Glutamatergic neuron (in vitro differentiated cells): ENCODE measurements around the gene DHRS2. TPM values are rescaled to one million over a fixed set of nuclear protein-coding genes. Genes with fewer than 3 reads are reported as not detected.

ENCODE experiments used
- DNase-seq: peaks from one replicate; pipeline ENCODE4 v3.0.0; 2022
- H3K27ac Mint-ChIP-seq: one replicate; pipeline ENCODE4 v1.8.0; 2020; ENCODE audit warnings: mild to moderate bottlenecking, mixed read lengths, inconsistent platforms; ENCODE audit not compliant: unreplicated experiment
- H3K27me3 Mint-ChIP-seq: one replicate; pipeline ENCODE4 v1.8.0; 2020; ENCODE audit warnings: mild to moderate bottlenecking, moderate library complexity, mixed read lengths, inconsistent platforms; ENCODE audit not compliant: unreplicated experiment
- H3K36me3 Mint-ChIP-seq: one replicate; pipeline ENCODE4 v1.8.0; 2020; ENCODE audit warnings: mild to moderate bottlenecking, mixed read lengths, inconsistent platforms; ENCODE audit not compliant: unreplicated experiment
- H3K4me1 Mint-ChIP-seq: one replicate; pipeline ENCODE4 v1.8.0; 2020; ENCODE audit warnings: mild to moderate bottlenecking, low read depth, mixed read lengths, inconsistent platforms; ENCODE audit not compliant: unreplicated experiment
- H3K4me3 Mint-ChIP-seq: one replicate; pipeline ENCODE4 v1.8.0; 2020; ENCODE audit warnings: mild to moderate bottlenecking, mixed read lengths, inconsistent platforms; ENCODE audit not compliant: unreplicated experiment
- H3K9me3 Mint-ChIP-seq: one replicate; pipeline ENCODE4 v1.8.0; 2020; ENCODE audit warnings: mild to moderate bottlenecking, moderate library complexity, mixed read lengths, inconsistent platforms; ENCODE audit not compliant: unreplicated experiment
- total RNA-seq: library from RNA; stranded (reverse); fragmentation: NEBNext Ultra II Directional; extraction: Animal tissue kit (Norgen Biotek cat#: 25700); gene quantifications from one replicate; pipeline ENCODE4 v1.2.1, GENCODE V29; 2021; ENCODE audit not compliant: unreplicated experiment
- TF ChIP-seq, protein P1 (sequence below): fragments of 200-600 bp; sonication (generic); IDR thresholded peaks from one replicate; pipeline ENCODE4 v1.5.0; 2021; ENCODE audit not compliant: partially characterized antibody, unreplicated experiment

The DHRS2 gene
- total RNA-seq, 1 donor from 2014 or later = 0.42 TPM

DNA sequence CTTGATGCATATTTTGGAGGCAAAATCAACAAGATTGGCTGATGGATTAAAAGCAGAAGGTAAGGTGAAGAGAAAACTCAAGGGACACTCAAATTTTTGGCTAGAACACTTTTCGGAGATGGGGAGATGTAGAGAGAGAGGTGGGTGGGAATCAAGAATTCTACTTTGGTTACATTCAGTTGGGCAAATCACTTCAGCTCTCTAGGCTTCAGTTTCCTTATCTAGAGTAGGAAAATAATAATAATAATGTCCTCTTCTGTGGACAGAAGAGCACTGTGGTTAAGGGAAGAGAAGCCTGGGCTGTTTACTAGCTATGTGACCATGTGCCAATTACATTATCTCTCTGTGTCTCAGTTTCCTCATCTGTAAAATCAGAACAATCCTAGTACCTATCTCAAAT, 23.4 kb upstream of the DHRS2 start:
- TF ChIP-seq, protein P1, sequence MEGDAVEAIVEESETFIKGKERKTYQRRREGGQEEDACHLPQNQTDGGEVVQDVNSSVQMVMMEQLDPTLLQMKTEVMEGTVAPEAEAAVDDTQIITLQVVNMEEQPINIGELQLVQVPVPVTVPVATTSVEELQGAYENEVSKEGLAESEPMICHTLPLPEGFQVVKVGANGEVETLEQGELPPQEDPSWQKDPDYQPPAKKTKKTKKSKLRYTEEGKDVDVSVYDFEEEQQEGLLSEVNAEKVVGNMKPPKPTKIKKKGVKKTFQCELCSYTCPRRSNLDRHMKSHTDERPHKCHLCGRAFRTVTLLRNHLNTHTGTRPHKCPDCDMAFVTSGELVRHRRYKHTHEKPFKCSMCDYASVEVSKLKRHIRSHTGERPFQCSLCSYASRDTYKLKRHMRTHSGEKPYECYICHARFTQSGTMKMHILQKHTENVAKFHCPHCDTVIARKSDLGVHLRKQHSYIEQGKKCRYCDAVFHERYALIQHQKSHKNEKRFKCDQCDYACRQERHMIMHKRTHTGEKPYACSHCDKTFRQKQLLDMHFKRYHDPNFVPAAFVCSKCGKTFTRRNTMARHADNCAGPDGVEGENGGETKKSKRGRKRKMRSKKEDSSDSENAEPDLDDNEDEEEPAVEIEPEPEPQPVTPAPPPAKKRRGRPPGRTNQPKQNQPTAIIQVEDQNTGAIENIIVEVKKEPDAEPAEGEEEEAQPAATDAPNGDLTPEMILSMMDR = no peak
- no peak overlapping the region for H3K4me3 Mint-ChIP-seq
- no peaks in the 10 kb centered on the region for H3K4me1 Mint-ChIP-seq
- no peaks in the 10 kb centered on the region for H3K36me3 Mint-ChIP-seq
- no peak overlapping the region for H3K27ac Mint-ChIP-seq
- peaks cover 3% of the 10 kb centered on the region for H3K9me3 Mint-ChIP-seq
- no peak for DNase-seq
- peaks cover 4% of the 10 kb centered on the region for H3K27me3 Mint-ChIP-seq

DNA sequence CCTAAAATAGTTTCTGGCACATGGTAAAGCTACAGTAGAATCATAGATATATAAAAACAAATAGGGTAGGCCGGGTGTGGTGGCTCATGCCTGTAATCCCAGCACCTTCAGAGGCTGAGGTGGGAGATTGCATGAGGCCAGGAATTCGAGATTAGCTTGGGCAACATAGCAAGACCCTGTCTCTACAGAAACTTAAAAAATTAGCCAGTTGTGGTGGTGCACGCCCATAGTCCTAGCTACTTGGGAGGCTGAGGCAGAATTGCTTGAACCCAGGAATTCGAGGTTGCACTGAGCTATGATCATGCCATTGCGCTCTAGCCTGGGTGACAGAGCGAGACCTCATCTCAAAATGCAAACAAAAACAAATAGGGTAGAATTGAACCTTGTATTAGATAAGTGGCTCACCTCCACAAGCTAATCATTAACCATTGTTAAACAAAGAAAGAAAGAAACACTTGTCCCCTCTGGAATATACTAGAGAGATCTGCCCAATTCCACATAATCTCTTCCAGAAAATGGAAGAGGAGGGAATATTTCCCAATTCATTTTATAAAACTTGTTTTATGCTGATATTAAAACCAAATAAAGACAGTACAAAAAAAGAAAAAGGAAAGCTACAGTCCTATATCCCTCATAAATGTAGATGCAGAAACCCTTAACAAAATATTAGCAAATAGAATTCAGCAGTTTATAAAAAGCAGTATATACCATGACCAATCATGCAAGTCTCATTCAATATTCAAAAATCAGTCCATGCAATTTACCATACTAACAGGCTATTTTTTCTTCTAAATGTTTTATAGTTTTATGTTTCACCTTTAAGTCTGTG, 22.7 kb upstream of the DHRS2 start:
- Mint-ChIP-seq H3K27ac (no peak overlapping the region), H3K36me3 (no peaks in the 10 kb centered on the region), H3K4me3 (no peak overlapping the region), H3K9me3 (peaks cover 3% of the 10 kb centered on the region), H3K27me3 (peaks cover 4% of the 10 kb centered on the region), H3K4me1 (no peaks in the 10 kb centered on the region)
- DNase-seq = no peak
- TF ChIP-seq, protein P1 = no peak

DNA sequence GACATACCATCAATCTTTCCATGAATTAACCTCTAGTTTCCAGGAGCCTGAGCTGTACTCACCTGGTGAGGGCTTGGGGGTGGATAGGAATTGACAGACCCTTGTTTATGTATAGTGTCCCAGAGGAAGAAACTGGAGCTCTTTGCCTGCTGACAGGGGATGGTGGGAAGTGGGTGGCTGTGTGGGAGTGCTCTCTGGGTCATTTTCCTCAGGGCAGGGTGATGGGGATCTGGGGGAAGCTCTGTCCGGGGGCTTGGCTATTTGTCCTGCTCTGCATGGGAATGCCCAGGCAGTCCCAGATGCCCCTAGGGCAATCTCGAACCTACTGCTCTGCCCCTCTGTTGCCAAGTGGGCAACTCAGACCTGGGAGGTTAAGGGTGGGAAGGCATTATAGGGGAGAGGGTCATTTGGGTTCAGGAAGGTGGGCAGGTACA, 21.8 kb upstream of the DHRS2 start:
- H3K27ac Mint-ChIP-seq = no peak overlapping the region
- H3K9me3 Mint-ChIP-seq = peaks cover 3% of the 10 kb centered on the region
- no peak overlapping the region for H3K4me3 Mint-ChIP-seq
- DNase-seq = no peak
- H3K4me1 Mint-ChIP-seq = no peaks in the 10 kb centered on the region
- H3K27me3 Mint-ChIP-seq = peaks cover 4% of the 10 kb centered on the region
- no peaks in the 10 kb centered on the region for H3K36me3 Mint-ChIP-seq
- TF ChIP-seq, protein P1 = no peak

DNA sequence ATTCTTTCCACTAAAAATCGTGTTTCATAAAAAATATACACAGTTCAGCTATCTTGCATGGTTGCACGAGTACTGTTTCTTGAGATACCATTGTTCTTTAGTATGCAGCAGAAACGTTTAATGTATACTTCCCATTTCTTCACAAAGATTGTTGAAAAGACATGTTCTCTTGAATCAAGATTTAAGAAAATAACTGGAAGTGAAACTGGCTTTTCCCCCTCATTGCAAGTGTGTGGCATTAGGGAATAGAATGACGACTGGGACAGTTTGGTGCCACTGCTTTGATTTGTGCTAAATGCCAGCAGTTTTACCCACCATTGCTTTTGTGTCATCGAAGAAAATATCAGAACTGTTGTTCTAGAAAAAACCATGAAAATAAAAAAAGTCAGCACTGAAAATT, 20.3 kb upstream of the DHRS2 start:
- DNase-seq = no peak
- Mint-ChIP-seq H3K36me3 (no peaks in the 10 kb centered on the region), H3K4me3 (no peak overlapping the region), H3K27me3 (peaks cover 4% of the 10 kb centered on the region), H3K9me3 (peaks cover 3% of the 10 kb centered on the region), H3K4me1 (no peaks in the 10 kb centered on the region), H3K27ac (no peak overlapping the region)
- TF ChIP-seq, protein P1 = no peak

DNA sequence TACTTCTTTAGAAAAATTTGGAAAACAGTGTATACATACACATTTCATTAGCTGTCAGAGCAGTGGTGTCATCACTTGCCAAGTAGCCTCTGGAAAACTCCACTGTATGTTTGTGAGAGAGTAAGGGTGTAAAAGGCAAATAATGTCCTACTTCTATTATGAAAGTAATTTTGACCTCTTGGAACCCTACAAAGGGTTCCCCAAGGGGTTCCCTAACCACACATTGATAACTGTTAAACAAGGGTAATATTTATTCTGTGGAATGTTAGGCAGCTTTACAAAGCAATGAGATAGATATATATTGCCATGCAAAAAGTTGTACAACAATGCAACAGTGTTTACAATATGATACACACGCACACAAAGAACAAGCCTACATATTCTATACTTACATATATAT, 18.6 kb upstream of the DHRS2 start:
- Mint-ChIP-seq H3K9me3 (peaks cover 2% of the 10 kb centered on the region), H3K27ac (no peak overlapping the region), H3K27me3 (peaks cover 1% of the 10 kb centered on the region), H3K4me1 (no peaks in the 10 kb centered on the region), H3K4me3 (no peak overlapping the region), H3K36me3 (no peaks in the 10 kb centered on the region)
- TF ChIP-seq, protein P1 = no peak
- no peak for DNase-seq
